PC-3 (cell line): ENCODE measurements around the gene COL11A1. TPM values are rescaled to one million over a fixed set of nuclear protein-coding genes. Genes with fewer than 3 reads are reported as not detected.
A peak's percentile ranks its signal among the peaks of the same experiment; 100 is the strongest.

Experiments
- ATAC-seq: fragments of 200-7000 bp; cut with Tn5 transposase; 2 replicates; pipeline ENCODE4 v1.9.1; 2020; ENCODE audit warnings: mild to moderate bottlenecking, moderate library complexity
- BruUV-seq: library from RNA; stranded (reverse); fragments of 400-500 nt; replicated peaks from 2 replicates; lab custom pipeline; 2021; lab: Mats Ljungman, UMichigan
- CTCF ChIA-PET: fragments of 300-600 bp; sonication (Branson Sonifier 250); formaldehyde crosslinking; loops from one replicate; lab custom pipeline; 2022; ENCODE audit warnings: antibody characterized with exemption; lab: Charles Lee
- POLR2A ChIA-PET: fragments of 300-600 bp; sonication (Branson Sonifier 250); formaldehyde crosslinking; loops from one replicate; lab custom pipeline; 2022; ENCODE audit warnings: antibody characterized with exemption; ENCODE audit not compliant: unreplicated experiment; lab: Charles Lee
- DNase-seq: peaks from one replicate; pipeline ENCODE4 v3.0.0-alpha.2; 2015
- H2AFZ ChIP-seq: fragments of 300-600 bp; sonication (generic); 2 replicates; pipeline ENCODE4 v1.6.0; 2016; ENCODE audit warnings: antibody characterized with exemption, low read length
- H3F3A ChIP-seq: fragments of 300-600 bp; sonication (generic); one replicate; pipeline ENCODE4 v1.6.0; 2017; ENCODE audit warnings: antibody characterized with exemption, low read length, control low read depth, mild to moderate bottlenecking; ENCODE audit not compliant: unreplicated experiment
- H3K27ac ChIP-seq: fragments of 300-600 bp; sonication (generic); 2 replicates; pipeline ENCODE4 v1.5.1; 2016; ENCODE audit warnings: mild to moderate bottlenecking, low read length
- H3K27me3 ChIP-seq: fragments of 300-600 bp; sonication (generic); 2 replicates; pipeline ENCODE4 v1.6.1; 2016; ENCODE audit warnings: low read length, mixed read lengths
- H3K36me3 ChIP-seq: fragments of 300-600 bp; sonication (generic); 2 replicates; pipeline ENCODE4 v1.6.1; 2016; ENCODE audit warnings: low read depth, mixed run types, low read length, mixed read lengths
- H3K4me1 ChIP-seq: fragments of 300-600 bp; sonication (generic); 2 replicates; pipeline ENCODE4 v1.5.1; 2016; ENCODE audit warnings: low read length; ENCODE audit not compliant: insufficient read depth
- H3K4me2 ChIP-seq: fragments of 300-600 bp; sonication (generic); 2 replicates; pipeline ENCODE4 v1.6.0; 2016; ENCODE audit warnings: low read length
- H3K4me3 ChIP-seq: fragments of 300-600 bp; sonication (generic); 2 replicates; pipeline ENCODE4 v1.5.1; 2016; ENCODE audit warnings: mild to moderate bottlenecking, low read length, mixed read lengths
- H3K79me2 ChIP-seq: fragments of 300-600 bp; sonication (generic); 2 replicates; pipeline ENCODE4 v1.6.1; 2017; ENCODE audit warnings: low read length, mixed read lengths
- H3K9ac ChIP-seq: fragments of 300-600 bp; sonication (generic); 2 replicates; pipeline ENCODE4 v1.6.0; 2016; ENCODE audit warnings: mild to moderate bottlenecking, low read length
- H3K9me2 ChIP-seq: fragments of 300-600 bp; sonication (generic); replicated peaks from 2 replicates; pipeline ENCODE4 v1.6.1; 2016; ENCODE audit warnings: mixed run types, low read length, mixed read lengths
- H3K9me3 ChIP-seq: fragments of 300-600 bp; sonication (generic); 2 replicates; pipeline ENCODE4 v1.6.1; 2016; ENCODE audit warnings: low read length, mixed read lengths
- H4K20me1 ChIP-seq: fragments of 300-600 bp; sonication (generic); 2 replicates; pipeline ENCODE4 v1.6.1; 2016; ENCODE audit warnings: low read length, mixed read lengths
- EZH2 ChIP-seq: fragments of 300-600 bp; sonication (generic); IDR thresholded peaks from one replicate; pipeline ENCODE4 v1.6.1; 2017; ENCODE audit warnings: antibody characterized with exemption, mild to moderate bottlenecking, low read length; ENCODE audit not compliant: unreplicated experiment
- EZH2phosphoT487 ChIP-seq: fragments of 300-600 bp; sonication (generic); IDR thresholded peaks from 2 replicates; pipeline ENCODE4 v1.6.1; 2018; ENCODE audit warnings: mild to moderate bottlenecking, antibody characterized with exemption, low read length, borderline replicate concordance
- intact Hi-C: fragments of 100-400 bp; cut with micrococcal nuclease; formaldehyde crosslinking; loops from 2 replicates; pipeline ENCODE4 v1.9.0; 2023
- total RNA-seq: library from RNA; depleted of rRNA; stranded (reverse); fragments of >200 nt; gene quantifications from 2 replicates; pipeline ENCODE4 v1.2.3, GENCODE V29; 2014
- TF ChIP-seq, protein P1 (sequence below): fragments of 300-600 bp; sonication (generic); conservative IDR thresholded peaks from 2 replicates; pipeline ENCODE4 v1.5.1; 2017; ENCODE audit warnings: antibody characterized with exemption, low read depth, mild to moderate bottlenecking, low read length

Gene COL11A1
- total RNA-seq, 1 experiment from 2014 or later, result not detected

DNA sequence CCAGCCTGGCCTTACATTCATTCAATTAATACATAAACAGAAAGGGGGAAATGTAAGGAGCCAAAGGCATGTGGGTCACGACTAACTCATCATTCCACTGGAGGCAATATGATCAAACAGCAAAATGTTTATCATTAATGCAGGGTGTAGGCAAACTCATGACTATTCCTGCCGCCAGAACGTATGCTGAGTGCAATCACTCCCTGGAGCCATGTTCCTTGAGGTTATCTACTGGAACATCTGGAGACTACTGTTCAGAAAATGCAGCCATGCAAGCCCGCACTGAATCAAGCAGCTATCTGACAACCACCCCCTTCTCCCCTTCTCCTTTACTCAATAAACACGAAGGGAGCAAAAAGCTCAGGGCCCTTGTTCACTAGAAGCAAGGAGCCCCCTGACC, 267.6 kb downstream of the COL11A1 start:
- Histone ChIP-seq H3K4me1 (peaks cover 27% of the 10 kb centered on the region), H3K79me2 (no peaks in the 10 kb centered on the region), H3K9me2 (no peaks in the 10 kb centered on the region), H3F3A (peaks cover 12% of the 10 kb centered on the region), H3K9ac (no peak overlapping the region), H3K4me3 (no peak overlapping the region), H3K27me3 (no peaks in the 10 kb centered on the region), H3K36me3 (no peaks in the 10 kb centered on the region), H3K27ac (no peak overlapping the region), H2AFZ (no peak overlapping the region), H3K4me2 (no peak overlapping the region), H4K20me1 (no peaks in the 10 kb centered on the region), H3K9me3 (no peaks in the 10 kb centered on the region)
- DNase-seq, result no peak
- POLR2A ChIA-PET, result no interaction called here
- intact Hi-C loops, result no loop called here
- ATAC-seq, result no peak
- CTCF ChIA-PET, result no interaction called here
- BruUV-seq, result no TSS peak
- TF ChIP-seq EZH2phosphoT487, result no peak
- TF ChIP-seq, protein P1, sequence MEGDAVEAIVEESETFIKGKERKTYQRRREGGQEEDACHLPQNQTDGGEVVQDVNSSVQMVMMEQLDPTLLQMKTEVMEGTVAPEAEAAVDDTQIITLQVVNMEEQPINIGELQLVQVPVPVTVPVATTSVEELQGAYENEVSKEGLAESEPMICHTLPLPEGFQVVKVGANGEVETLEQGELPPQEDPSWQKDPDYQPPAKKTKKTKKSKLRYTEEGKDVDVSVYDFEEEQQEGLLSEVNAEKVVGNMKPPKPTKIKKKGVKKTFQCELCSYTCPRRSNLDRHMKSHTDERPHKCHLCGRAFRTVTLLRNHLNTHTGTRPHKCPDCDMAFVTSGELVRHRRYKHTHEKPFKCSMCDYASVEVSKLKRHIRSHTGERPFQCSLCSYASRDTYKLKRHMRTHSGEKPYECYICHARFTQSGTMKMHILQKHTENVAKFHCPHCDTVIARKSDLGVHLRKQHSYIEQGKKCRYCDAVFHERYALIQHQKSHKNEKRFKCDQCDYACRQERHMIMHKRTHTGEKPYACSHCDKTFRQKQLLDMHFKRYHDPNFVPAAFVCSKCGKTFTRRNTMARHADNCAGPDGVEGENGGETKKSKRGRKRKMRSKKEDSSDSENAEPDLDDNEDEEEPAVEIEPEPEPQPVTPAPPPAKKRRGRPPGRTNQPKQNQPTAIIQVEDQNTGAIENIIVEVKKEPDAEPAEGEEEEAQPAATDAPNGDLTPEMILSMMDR, result no peak
- TF ChIP-seq EZH2, result no peak

DNA sequence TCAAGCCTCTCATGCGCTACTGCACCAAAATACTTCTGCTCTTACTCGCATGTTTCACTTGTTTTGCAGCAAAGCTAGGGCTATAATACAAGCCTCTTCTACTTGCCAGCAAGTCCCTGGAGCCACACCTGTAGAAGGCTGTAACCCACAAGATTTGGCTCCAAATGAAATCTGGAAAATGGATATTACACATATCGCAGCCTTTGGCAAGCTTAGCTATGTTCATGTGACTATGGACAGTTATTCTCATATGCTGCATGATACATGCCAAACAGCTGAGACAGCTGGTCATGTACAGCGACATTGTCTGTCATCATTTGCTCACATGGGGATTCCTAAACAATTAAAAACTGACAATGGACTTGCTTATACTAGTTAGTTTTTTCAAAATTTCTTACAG, 270.3 kb downstream of the COL11A1 start:
- Histone ChIP-seq H3K27me3 (no peaks in the 10 kb centered on the region), H3F3A (peaks cover 19% of the 10 kb centered on the region), H3K79me2 (no peaks in the 10 kb centered on the region), H2AFZ (peak overlapping the region; percentile 65), H3K4me3 (peak overlapping the region; percentile 58), H3K36me3 (no peaks in the 10 kb centered on the region), H3K9me3 (no peaks in the 10 kb centered on the region), H3K9ac (peak overlapping the region; percentile 57), H3K9me2 (no peaks in the 10 kb centered on the region), H3K27ac (peak overlapping the region; percentile 96), H4K20me1 (no peaks in the 10 kb centered on the region), H3K4me1 (peaks cover 51% of the 10 kb centered on the region), H3K4me2 (peak overlapping the region; percentile 88)
- intact Hi-C loops, result no loop called here
- TF ChIP-seq EZH2 (no peak), EZH2phosphoT487 (no peak)
- TF ChIP-seq, protein P1, result no peak
- ChIA-PET POLR2A (no interaction called here), CTCF (no interaction called here)
- no TSS peak for BruUV-seq
- DNase-seq (peak; percentile 54), ATAC-seq (no peak; the same call in 1 of the 2 replicates)

DNA sequence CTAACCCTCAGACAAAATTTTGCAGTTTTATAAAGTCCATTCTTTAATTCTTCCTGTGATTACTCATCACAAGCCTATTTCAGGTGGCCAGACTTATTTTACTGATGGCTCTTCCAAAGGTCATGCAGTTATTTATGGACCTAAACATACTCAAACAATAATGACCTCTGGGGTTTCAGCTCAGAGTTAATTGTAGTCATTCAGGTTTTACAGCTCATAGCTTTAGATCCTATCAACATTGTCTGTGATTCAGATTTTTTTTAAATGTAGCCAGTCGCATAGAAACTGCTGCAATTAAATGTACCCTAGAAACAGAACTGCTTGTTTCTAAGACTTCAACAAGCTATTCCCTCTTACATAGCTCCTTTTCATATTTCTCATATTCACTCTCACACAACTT, 270.8 kb downstream of the COL11A1 start:
- H3K9ac ChIP-seq, result peak overlapping the region; percentile 57
- intact Hi-C loops, result no loop called here
- POLR2A ChIA-PET, result no interaction called here

More for the DNA sequence above, 270.8 kb downstream of the COL11A1 start:
- Histone ChIP-seq H3K27me3 (no peaks in the 10 kb centered on the region), H3K9me2 (no peaks in the 10 kb centered on the region), H3K4me2 (peak overlapping the region; percentile 88), H3K27ac (peak overlapping the region; percentile 96), H3F3A (peaks cover 19% of the 10 kb centered on the region), H3K36me3 (no peaks in the 10 kb centered on the region), H3K9me3 (no peaks in the 10 kb centered on the region), H2AFZ (peak overlapping the region; percentile 65), H3K4me1 (peaks cover 56% of the 10 kb centered on the region), H4K20me1 (no peaks in the 10 kb centered on the region), H3K4me3 (peak overlapping the region; percentile 58), H3K79me2 (no peaks in the 10 kb centered on the region)
- BruUV-seq, result no TSS peak
- DNase-seq (peak; percentile 91), ATAC-seq (peak; percentile 18; the same call in 1 of the 2 replicates)
- CTCF ChIA-PET, result no interaction called here
- TF ChIP-seq, protein P1, result no peak
- TF ChIP-seq EZH2phosphoT487, result no peak
- TF ChIP-seq EZH2, result no peak
